GM19025 (cell line): ENCODE data around the gene SPTB.
"Not testable (repeated sequence)": the region's sequence is repeated elsewhere in the genome, so short reads cannot be mapped to it uniquely, and the experiment has no call there.

Experiments
- ATAC-seq: cut with Tn5 transposase; IDR thresholded peaks from one replicate; pipeline ENCODE4 v1.9.1; 2021; ENCODE audit warnings: mild to moderate bottlenecking, low read depth, moderate library complexity; ENCODE audit not compliant: unreplicated experiment

SPTB gene

GRCh38 chr14:64879635-64880220, at the start of gene SPTB:
Gene SPTB, minus strand, starts transcription at chr14:64879907. Its CDS starts 56,813 bp downstream, at chr14:64823094.
- peak; percentile 53 for ATAC-seq

- no peak for ATAC-seq
Observed at GRCh38 chr14:64929014-64929359, 49.3 kb upstream of the SPTB start.

GRCh38 chr14:64928239-64929013, 48.7 kb upstream of the SPTB start:
- peak; percentile 67 for ATAC-seq

- ATAC-seq, result no peak
Observed at GRCh38 chr14:64927031-64927430, 47.3 kb upstream of the SPTB start.

GRCh38 chr14:64926398-64926995, 46.8 kb upstream of the SPTB start:
- no peak for ATAC-seq

- no peak for ATAC-seq
Observed at GRCh38 chr14:64923015-64923414, 43.3 kb upstream of the SPTB start.

- no peak for ATAC-seq
Observed at GRCh38 chr14:64920465-64920864, 40.8 kb upstream of the SPTB start.

- no peak for ATAC-seq
Observed at GRCh38 chr14:64919618-64920017, 39.9 kb upstream of the SPTB start.

- ATAC-seq, result no peak
Observed at GRCh38 chr14:64919215-64919614, 39.5 kb upstream of the SPTB start.

GRCh38 chr14:64918216-64918615, 38.5 kb upstream of the SPTB start:
- no peak for ATAC-seq

GRCh38 chr14:64915797-64916196, 36.1 kb upstream of the SPTB start:
- no peak for ATAC-seq

- ATAC-seq, result no peak
Observed at GRCh38 chr14:64915029-64915424, 35.3 kb upstream of the SPTB start.

GRCh38 chr14:64914237-64915028, 34.7 kb upstream of the SPTB start, which contains the start of gene CHURC1:
Gene CHURC1, plus strand, starts transcription at chr14:64914455. Its CDS starts 41 bp downstream, at chr14:64914496.
- peak; percentile 98 for ATAC-seq

- not testable (repeated sequence) for ATAC-seq
Observed at GRCh38 chr14:64913477-64913876, 33.8 kb upstream of the SPTB start.

GRCh38 chr14:64912261-64912660, 32.6 kb upstream of the SPTB start:
- no peak for ATAC-seq

GRCh38 chr14:64910847-64911495, 31.3 kb upstream of the SPTB start:
- ATAC-seq, result no peak

GRCh38 chr14:64906022-64906421, 26.3 kb upstream of the SPTB start:
- no peak for ATAC-seq

GRCh38 chr14:64899958-64900357, 20.3 kb upstream of the SPTB start:
- ATAC-seq, result no peak

GRCh38 chr14:64891839-64892375, 12.2 kb upstream of the SPTB start:
- ATAC-seq, result no peak

- ATAC-seq, result no peak
Observed at GRCh38 chr14:64891173-64891838, 11.6 kb upstream of the SPTB start.
